Hematopoietic multipotent progenitor cell treated with erythropoietin and hydrocortisone succinate and interleukin-3 and kit ligand, for 4 days (in vitro differentiated cells): ENCODE results near the gene AGBL4.

Experiments
- DNase-seq: peaks from one replicate; pipeline ENCODE4 v3.0.0-alpha.2; 2015

AGBL4 gene

GRCh38 chr1:48875552-48876329, 1148.0 kb downstream of the AGBL4 start:
- DNase-seq: no peak

GRCh38 chr1:48873944-48874343, 1149.8 kb downstream of the AGBL4 start:
- DNase-seq: no peak

- peak; percentile 54 for DNase-seq
Observed at GRCh38 chr1:48870596-48870995, 1153.2 kb downstream of the AGBL4 start.

- no peak for DNase-seq
Observed at GRCh38 chr1:48869116-48869893, 1154.4 kb downstream of the AGBL4 start.

- DNase-seq: no peak
Observed at GRCh38 chr1:48864913-48865312, 1158.8 kb downstream of the AGBL4 start.

GRCh38 chr1:48859456-48859855, 1164.3 kb downstream of the AGBL4 start:
- no peak for DNase-seq

- DNase-seq: no peak
Observed at GRCh38 chr1:48858200-48858920, 1165.4 kb downstream of the AGBL4 start.

- DNase-seq: no peak
Observed at GRCh38 chr1:48853006-48853405, 1170.7 kb downstream of the AGBL4 start.

- peak; percentile 47 for DNase-seq
Observed at GRCh38 chr1:48851638-48852037, 1172.1 kb downstream of the AGBL4 start.

GRCh38 chr1:48848035-48848434, 1175.7 kb downstream of the AGBL4 start:
- no peak for DNase-seq

- no peak for DNase-seq
Observed at GRCh38 chr1:48846441-48846840, 1177.3 kb downstream of the AGBL4 start.

- no peak for DNase-seq
Observed at GRCh38 chr1:48844187-48844586, 1179.6 kb downstream of the AGBL4 start.

- DNase-seq: no peak
Observed at GRCh38 chr1:48841966-48842365, 1181.8 kb downstream of the AGBL4 start.

- no peak for DNase-seq
Observed at GRCh38 chr1:48841461-48841860, 1182.3 kb downstream of the AGBL4 start.

GRCh38 chr1:48831120-48831978, 1192.4 kb downstream of the AGBL4 start:
- no peak for DNase-seq

- DNase-seq: no peak
Observed at GRCh38 chr1:48830715-48831114, 1193.0 kb downstream of the AGBL4 start.

GRCh38 chr1:48829446-48829845, 1194.3 kb downstream of the AGBL4 start:
- no peak for DNase-seq

- no peak for DNase-seq
Observed at GRCh38 chr1:48823168-48823567, 1200.6 kb downstream of the AGBL4 start.

GRCh38 chr1:48820491-48820890, 1203.3 kb downstream of the AGBL4 start:
- DNase-seq: no peak

- DNase-seq: peak; percentile 74
Observed at GRCh38 chr1:48817505-48818114, 1206.1 kb downstream of the AGBL4 start.

- no peak for DNase-seq
Observed at GRCh38 chr1:48810740-48811139, 1213.0 kb downstream of the AGBL4 start.

GRCh38 chr1:48808496-48808895, 1215.3 kb downstream of the AGBL4 start:
- DNase-seq: no peak
